ACC112 (cell line): ENCODE results near the gene NELFCD.
A peak's percentile ranks its signal among the peaks of the same experiment; 100 is the strongest.

Experiments
- H2AFZ ChIP-seq: fragments of 200-600 bp; sonication (generic); one replicate; pipeline ENCODE4 v1.6.0; 2017; ENCODE audit warnings: antibody characterized with exemption, low read length; ENCODE audit not compliant: unreplicated experiment
- H3K27ac ChIP-seq: fragments of 200-600 bp; sonication (generic); 2 replicates; pipeline ENCODE4 v1.5.1; 2014; ENCODE audit warnings: low read depth, mild to moderate bottlenecking, antibody characterized with exemption, low read length, moderate library complexity
- H3K27me3 ChIP-seq: fragments of 200-600 bp; sonication (generic); 2 replicates; pipeline ENCODE4 v1.6.1; 2014; ENCODE audit warnings: mild to moderate bottlenecking, antibody characterized with exemption, low read length, moderate library complexity, mixed read lengths; ENCODE audit not compliant: insufficient read depth
- H3K36me3 ChIP-seq: fragments of 200-600 bp; sonication (generic); 2 replicates; pipeline ENCODE4 v1.6.1; 2016; ENCODE audit warnings: mild to moderate bottlenecking, antibody characterized with exemption, low read length, moderate library complexity, mixed read lengths; ENCODE audit not compliant: insufficient read depth
- H3K4me1 ChIP-seq: fragments of 200-600 bp; sonication (generic); one replicate; pipeline ENCODE4 v1.6.1; 2016; ENCODE audit warnings: low read length, mixed read lengths; ENCODE audit not compliant: insufficient read depth, unreplicated experiment, control insufficient read depth
- H3K4me3 ChIP-seq: fragments of 200-600 bp; sonication (generic); 2 replicates; pipeline ENCODE4 v1.5.1; 2014; ENCODE audit warnings: mild to moderate bottlenecking, low read depth, low read length
- H3K79me2 ChIP-seq: fragments of 200-600 bp; sonication (generic); one replicate; pipeline ENCODE4 v1.6.0; 2016; ENCODE audit warnings: low read length; ENCODE audit not compliant: control insufficient read depth, unreplicated experiment, insufficient read depth

NELFCD gene

GRCh38 chr20:59003836-59004492 lies 22.9 kb downstream of the NELFCD start:
- no peak overlapping the region for H2AFZ ChIP-seq

GRCh38 chr20:59004493-59004762 lies 23.4 kb downstream of the NELFCD start:
- H3K36me3 ChIP-seq = no peaks in the 10 kb centered on the region
- H3K27me3 ChIP-seq = no peaks in the 10 kb centered on the region
- H3K4me3 ChIP-seq = no peak overlapping the region
- H3K79me2 ChIP-seq = peaks cover 35% of the 10 kb centered on the region
- no peak overlapping the region for H2AFZ ChIP-seq
- no peak overlapping the region for H3K27ac ChIP-seq
- peaks cover 20% of the 10 kb centered on the region for H3K4me1 ChIP-seq

More at GRCh38 chr20:59003836-59004492, 22.9 kb downstream of the NELFCD start:
- Histone ChIP-seq H3K27me3 (no peaks in the 10 kb centered on the region), H3K79me2 (peaks cover 35% of the 10 kb centered on the region), H3K4me3 (no peak overlapping the region), H3K36me3 (no peaks in the 10 kb centered on the region), H3K27ac (no peak overlapping the region), H3K4me1 (peaks cover 20% of the 10 kb centered on the region)

- Histone ChIP-seq H3K36me3 (no peaks in the 10 kb centered on the region), H3K27me3 (no peaks in the 10 kb centered on the region), H3K4me1 (peaks cover 20% of the 10 kb centered on the region), H3K4me3 (peak overlapping the region; percentile 97), H3K27ac (no peak overlapping the region), H2AFZ (no peak overlapping the region), H3K79me2 (peaks cover 35% of the 10 kb centered on the region)
Observed at GRCh38 chr20:59004763-59005522, 23.9 kb downstream of the NELFCD start.

DNA sequence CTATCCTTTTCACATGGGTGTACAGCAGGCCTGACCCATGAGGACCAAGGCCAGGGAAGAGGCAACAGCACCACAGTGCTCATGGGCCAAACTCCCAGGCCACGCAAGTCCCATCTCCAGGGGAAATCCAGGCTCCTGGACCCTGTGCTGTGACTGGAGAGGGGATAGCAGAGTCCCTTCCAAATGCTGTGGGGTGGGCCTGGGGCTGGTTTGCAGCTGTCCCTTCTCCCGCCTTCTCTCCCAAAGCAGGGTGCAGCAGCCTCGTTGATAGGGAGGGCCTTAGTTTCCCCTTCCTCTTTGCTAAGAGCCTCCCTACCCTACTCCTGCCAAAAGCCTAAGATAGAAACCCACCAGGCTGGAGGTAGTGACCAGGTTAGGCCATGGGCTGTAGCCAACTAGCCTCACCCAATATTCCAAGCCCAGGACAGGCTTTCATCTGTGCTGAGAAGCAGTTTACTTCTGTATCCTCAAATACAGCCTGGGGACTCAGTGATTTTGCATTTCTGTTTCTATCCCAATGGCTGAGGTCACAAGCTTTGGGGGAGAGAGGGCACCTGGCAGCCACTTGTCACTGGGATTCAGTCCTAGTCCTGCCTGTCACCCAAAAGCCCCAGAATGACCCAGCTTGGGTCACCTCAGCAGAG lies 24.6 kb downstream of the NELFCD start:
- Histone ChIP-seq H3K79me2 (peaks cover 35% of the 10 kb centered on the region), H3K27ac (no peak overlapping the region), H3K27me3 (no peaks in the 10 kb centered on the region), H3K36me3 (no peaks in the 10 kb centered on the region), H3K4me3 (peak overlapping the region; percentile 97), H3K4me1 (peaks cover 23% of the 10 kb centered on the region), H2AFZ (no peak overlapping the region)

DNA sequence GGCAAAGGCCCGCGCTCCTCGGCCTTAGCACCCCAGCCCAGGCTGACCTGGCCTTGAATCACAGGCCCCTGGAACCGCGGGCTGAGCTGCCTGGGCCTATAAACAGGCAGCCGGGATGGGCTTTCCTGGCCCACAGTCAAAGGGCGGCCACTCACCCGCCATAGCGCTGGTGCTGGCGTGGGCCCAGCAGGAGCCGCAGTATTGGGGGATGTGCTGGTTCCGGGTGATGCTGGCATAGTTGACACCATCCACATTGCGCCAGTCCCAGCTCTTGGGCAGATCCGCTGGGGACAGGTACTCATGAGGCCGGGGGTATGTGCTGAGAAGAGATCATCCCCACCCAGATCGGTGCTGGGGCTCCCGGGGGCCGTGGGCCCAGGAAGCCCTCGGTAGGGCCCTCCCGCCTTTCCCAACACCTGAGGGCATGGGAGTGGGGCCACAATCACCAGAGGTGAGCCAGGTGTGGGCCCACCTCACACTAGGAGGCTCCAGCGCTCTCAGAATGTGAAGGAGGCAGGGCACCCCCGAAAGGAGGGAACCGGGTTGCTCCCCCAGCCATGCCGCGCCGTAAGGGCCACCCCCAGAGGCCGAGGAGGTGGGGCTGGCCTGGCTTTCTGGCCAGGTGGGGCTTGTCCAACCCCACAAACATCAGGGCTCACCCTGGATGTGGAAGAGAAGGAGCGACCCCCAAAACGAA lies 25.3 kb downstream of the NELFCD start:
- H3K36me3 ChIP-seq = no peaks in the 10 kb centered on the region
- H3K27ac ChIP-seq = peak overlapping the region; percentile 40; the same call in 1 of the 2 replicates
- peaks cover 35% of the 10 kb centered on the region for H3K79me2 ChIP-seq
- no peaks in the 10 kb centered on the region for H3K27me3 ChIP-seq
- peak overlapping the region; percentile 76 for H2AFZ ChIP-seq
- H3K4me1 ChIP-seq = peaks cover 30% of the 10 kb centered on the region
- peak overlapping the region; percentile 97 for H3K4me3 ChIP-seq

- H3K79me2 ChIP-seq = peaks cover 35% of the 10 kb centered on the region
- peak within 1 kb of the TSS; percentile 97 for H3K4me3 ChIP-seq
- peak within 1 kb of the TSS; percentile 76 for H2AFZ ChIP-seq
Observed at GRCh38 chr20:59006864-59007664, 26.0 kb downstream of the NELFCD start, which contains the start of gene CTSZ. TSS of gene CTSZ (minus strand) at chr20:59007254. CDS start at chr20:59007128, 126 bp downstream.

GRCh38 chr20:59007665-59008511 lies 26.8 kb downstream of the NELFCD start:
- Histone ChIP-seq H2AFZ (no peak overlapping the region), H3K4me1 (peaks cover 35% of the 10 kb centered on the region), H3K27ac (no peak overlapping the region), H3K4me3 (peak overlapping the region; percentile 97), H3K27me3 (no peaks in the 10 kb centered on the region), H3K79me2 (peaks cover 33% of the 10 kb centered on the region), H3K36me3 (no peaks in the 10 kb centered on the region)

More at GRCh38 chr20:59006864-59007664, 26.0 kb downstream of the NELFCD start, which contains the start of gene CTSZ:
- H3K36me3 ChIP-seq = no peaks in the 10 kb centered on the region
- no peaks in the 10 kb centered on the region for H3K27me3 ChIP-seq
- peak within 1 kb of the TSS; percentile 40; the same call in 1 of the 2 replicates for H3K27ac ChIP-seq
- peaks cover 35% of the 10 kb centered on the region for H3K4me1 ChIP-seq

DNA sequence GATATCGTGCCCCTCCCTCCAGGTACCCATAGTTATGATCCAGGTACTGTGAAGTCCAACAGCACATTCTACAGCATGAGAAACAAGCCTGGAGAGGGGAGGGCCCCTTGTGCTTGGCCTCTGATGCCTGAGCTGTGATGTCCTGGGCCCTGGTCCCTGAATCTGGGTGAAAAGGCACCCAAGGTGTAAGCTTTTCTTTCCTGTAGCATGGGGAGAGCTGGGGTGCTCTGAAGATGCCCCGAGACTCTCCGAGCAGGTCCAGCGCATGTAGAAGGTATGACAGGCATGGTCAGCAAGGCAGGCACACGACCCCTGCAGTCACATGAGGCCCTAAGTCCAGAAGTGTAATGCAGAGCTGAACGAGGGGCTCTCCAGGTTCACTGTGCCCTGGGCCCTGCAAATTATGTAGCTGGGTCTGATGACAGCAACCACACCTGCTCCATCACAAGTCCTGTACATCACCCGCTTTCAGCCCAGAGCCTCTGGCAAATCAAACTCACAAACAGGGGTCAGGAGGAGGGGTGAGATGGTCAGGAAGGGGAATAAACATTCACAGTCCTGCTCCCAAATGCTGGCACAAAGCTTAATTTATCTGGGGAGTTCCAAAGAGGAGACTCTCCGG lies 27.8 kb downstream of the NELFCD start:
- Histone ChIP-seq H3K4me3 (no peak overlapping the region), H2AFZ (no peak overlapping the region), H3K4me1 (peaks cover 36% of the 10 kb centered on the region), H3K27ac (no peak overlapping the region), H3K79me2 (peaks cover 31% of the 10 kb centered on the region), H3K27me3 (no peaks in the 10 kb centered on the region), H3K36me3 (no peaks in the 10 kb centered on the region)

GRCh38 chr20:59010321-59010994 lies 29.4 kb downstream of the NELFCD start:
- peaks cover 15% of the 10 kb centered on the region for H3K79me2 ChIP-seq
- H3K27ac ChIP-seq = peak overlapping the region; percentile 64
- no peaks in the 10 kb centered on the region for H3K27me3 ChIP-seq
- H3K4me3 ChIP-seq = no peak overlapping the region
- H3K4me1 ChIP-seq = peaks cover 36% of the 10 kb centered on the region
- H2AFZ ChIP-seq = no peak overlapping the region
- H3K36me3 ChIP-seq = no peaks in the 10 kb centered on the region
